ENCODE measurements around the gene VCAM1. TPM values are rescaled to one million over a fixed set of nuclear protein-coding genes. Genes with fewer than 3 reads are reported as not detected.

VCAM1 gene
- total RNA-seq, 1 experiment from 2014 or later: not detected

DNA sequence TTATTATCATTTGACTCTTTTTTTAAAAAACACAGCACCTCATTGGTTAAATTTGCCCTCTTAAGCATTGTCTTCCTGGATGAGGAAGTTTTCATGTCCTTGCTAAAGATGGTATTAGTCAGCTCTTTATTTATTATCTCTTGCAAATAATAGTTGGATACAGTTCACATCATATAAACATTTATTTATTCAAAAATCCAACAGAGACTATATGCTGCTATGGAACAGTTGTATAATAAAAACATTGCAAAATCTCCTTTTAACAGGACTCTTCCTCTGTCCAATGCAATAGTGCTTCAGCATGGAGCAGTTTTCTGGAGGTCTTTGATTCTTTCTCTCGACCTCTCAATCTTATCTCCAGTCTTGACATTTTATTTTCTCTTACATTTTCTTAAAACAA, 49.5 kb upstream of the VCAM1 start (continued):
- TF ChIP-seq, protein P1, sequence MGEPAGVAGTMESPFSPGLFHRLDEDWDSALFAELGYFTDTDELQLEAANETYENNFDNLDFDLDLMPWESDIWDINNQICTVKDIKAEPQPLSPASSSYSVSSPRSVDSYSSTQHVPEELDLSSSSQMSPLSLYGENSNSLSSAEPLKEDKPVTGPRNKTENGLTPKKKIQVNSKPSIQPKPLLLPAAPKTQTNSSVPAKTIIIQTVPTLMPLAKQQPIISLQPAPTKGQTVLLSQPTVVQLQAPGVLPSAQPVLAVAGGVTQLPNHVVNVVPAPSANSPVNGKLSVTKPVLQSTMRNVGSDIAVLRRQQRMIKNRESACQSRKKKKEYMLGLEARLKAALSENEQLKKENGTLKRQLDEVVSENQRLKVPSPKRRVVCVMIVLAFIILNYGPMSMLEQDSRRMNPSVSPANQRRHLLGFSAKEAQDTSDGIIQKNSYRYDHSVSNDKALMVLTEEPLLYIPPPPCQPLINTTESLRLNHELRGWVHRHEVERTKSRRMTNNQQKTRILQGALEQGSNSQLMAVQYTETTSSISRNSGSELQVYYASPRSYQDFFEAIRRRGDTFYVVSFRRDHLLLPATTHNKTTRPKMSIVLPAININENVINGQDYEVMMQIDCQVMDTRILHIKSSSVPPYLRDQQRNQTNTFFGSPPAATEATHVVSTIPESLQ (CRISPR knock-in tag; IDR thresholded peaks at IDR 0.05): no peak
- TF ChIP-seq, protein P2, sequence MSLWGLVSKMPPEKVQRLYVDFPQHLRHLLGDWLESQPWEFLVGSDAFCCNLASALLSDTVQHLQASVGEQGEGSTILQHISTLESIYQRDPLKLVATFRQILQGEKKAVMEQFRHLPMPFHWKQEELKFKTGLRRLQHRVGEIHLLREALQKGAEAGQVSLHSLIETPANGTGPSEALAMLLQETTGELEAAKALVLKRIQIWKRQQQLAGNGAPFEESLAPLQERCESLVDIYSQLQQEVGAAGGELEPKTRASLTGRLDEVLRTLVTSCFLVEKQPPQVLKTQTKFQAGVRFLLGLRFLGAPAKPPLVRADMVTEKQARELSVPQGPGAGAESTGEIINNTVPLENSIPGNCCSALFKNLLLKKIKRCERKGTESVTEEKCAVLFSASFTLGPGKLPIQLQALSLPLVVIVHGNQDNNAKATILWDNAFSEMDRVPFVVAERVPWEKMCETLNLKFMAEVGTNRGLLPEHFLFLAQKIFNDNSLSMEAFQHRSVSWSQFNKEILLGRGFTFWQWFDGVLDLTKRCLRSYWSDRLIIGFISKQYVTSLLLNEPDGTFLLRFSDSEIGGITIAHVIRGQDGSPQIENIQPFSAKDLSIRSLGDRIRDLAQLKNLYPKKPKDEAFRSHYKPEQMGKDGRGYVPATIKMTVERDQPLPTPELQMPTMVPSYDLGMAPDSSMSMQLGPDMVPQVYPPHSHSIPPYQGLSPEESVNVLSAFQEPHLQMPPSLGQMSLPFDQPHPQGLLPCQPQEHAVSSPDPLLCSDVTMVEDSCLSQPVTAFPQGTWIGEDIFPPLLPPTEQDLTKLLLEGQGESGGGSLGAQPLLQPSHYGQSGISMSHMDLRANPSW (CRISPR knock-in tag; conservative IDR thresholded peaks at IDR 0.05; ENCODE audit: low read depth): no peak
- no peak for TF ChIP-seq ZNF121 (CRISPR knock-in tag; IDR thresholded peaks at IDR 0.05)
- TF ChIP-seq, protein P3, sequence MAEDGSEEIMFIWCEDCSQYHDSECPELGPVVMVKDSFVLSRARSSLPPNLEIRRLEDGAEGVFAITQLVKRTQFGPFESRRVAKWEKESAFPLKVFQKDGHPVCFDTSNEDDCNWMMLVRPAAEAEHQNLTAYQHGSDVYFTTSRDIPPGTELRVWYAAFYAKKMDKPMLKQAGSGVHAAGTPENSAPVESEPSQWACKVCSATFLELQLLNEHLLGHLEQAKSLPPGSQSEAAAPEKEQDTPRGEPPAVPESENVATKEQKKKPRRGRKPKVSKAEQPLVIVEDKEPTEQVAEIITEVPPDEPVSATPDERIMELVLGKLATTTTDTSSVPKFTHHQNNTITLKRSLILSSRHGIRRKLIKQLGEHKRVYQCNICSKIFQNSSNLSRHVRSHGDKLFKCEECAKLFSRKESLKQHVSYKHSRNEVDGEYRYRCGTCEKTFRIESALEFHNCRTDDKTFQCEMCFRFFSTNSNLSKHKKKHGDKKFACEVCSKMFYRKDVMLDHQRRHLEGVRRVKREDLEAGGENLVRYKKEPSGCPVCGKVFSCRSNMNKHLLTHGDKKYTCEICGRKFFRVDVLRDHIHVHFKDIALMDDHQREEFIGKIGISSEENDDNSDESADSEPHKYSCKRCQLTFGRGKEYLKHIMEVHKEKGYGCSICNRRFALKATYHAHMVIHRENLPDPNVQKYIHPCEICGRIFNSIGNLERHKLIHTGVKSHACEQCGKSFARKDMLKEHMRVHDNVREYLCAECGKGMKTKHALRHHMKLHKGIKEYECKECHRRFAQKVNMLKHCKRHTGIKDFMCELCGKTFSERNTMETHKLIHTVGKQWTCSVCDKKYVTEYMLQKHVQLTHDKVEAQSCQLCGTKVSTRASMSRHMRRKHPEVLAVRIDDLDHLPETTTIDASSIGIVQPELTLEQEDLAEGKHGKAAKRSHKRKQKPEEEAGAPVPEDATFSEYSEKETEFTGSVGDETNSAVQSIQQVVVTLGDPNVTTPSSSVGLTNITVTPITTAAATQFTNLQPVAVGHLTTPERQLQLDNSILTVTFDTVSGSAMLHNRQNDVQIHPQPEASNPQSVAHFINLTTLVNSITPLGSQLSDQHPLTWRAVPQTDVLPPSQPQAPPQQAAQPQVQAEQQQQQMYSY (CRISPR knock-in tag; IDR thresholded peaks at IDR 0.05): no peak
- TF ChIP-seq SMAD4 (CRISPR knock-in tag; IDR thresholded peaks at IDR 0.05): no peak
- TF ChIP-seq SP1 (CRISPR knock-in tag; conservative IDR thresholded peaks at IDR 0.05): no peak

DNA sequence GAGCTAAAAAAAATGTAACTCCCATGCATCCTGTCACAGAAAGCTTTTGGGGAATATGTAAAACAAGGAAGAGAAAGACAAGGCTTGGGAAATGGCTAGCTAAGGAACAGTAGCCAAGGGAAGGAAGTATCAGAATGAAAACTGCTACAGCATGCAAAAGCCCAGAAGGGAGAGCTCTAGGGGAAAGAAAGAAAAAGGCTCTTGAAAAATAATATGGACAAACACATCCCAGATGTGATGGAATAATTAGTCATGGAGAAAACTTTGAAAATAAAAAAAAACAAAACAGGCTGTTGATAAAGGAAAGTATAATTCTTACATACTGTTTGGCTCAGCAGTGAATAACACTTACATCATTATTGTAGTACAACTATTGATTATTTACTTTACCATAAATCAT, 47.9 kb upstream of the VCAM1 start:
- H3K9me3 Mint-ChIP-seq: peaks cover 32% of the 10 kb centered on the region
- no peak overlapping the region for H3K27ac Mint-ChIP-seq
- no peak overlapping the region for H3K4me3 Mint-ChIP-seq
- ChIA-PET CTCF (no interaction called here), POLR2A (no interaction called here)
- no peaks in the 10 kb centered on the region for H3K27me3 Mint-ChIP-seq (ENCODE audit: low read depth)
- DNase-seq (ENCODE audit: low spot score) (no peak), ATAC-seq (no peak)
- TF ChIP-seq ATF1 (CRISPR knock-in tag; IDR thresholded peaks at IDR 0.05) (no peak), ZNF416 (CRISPR knock-in tag; IDR thresholded peaks at IDR 0.05) (no peak), ETV6 (CRISPR knock-in tag; IDR thresholded peaks at IDR 0.05) (no peak), NFE2L1 (CRISPR knock-in tag; IDR thresholded peaks at IDR 0.05) (no peak)
- TF ChIP-seq, protein P4, sequence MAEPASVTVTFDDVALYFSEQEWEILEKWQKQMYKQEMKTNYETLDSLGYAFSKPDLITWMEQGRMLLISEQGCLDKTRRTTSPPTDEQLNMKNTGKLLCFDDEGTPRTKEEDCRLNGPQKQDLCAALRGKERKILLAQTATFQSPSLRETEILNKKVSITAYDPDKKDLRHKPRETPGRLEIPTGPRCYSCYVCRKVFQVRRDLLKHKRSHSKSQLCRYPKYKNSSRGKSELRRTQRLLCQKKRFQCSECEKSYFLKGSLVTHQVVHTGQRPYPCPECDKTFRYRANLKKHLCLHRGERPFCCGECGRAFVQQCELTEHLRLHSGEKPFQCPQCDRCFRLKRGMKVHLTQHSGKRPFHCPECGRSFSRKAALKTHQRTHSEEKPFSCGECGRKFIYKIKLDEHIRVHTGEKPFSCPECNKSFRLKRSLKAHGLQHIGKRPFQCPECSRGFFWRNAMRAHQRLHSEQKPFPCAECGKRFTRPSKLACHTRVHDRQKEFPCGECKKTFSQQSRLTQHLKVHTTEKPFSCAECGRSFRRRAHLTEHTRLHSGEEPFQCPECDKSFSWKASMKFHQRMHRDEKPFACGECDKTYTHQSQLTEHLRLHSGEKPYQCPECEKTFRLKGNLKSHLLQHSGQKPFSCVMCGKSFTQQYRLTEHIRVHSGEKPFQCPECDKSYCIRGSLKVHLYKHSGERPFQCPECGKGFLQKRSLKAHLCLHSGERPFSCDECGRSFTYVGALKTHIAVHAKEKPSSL (CRISPR knock-in tag; conservative IDR thresholded peaks at IDR 0.05): no peak
- TF ChIP-seq, protein P5, sequence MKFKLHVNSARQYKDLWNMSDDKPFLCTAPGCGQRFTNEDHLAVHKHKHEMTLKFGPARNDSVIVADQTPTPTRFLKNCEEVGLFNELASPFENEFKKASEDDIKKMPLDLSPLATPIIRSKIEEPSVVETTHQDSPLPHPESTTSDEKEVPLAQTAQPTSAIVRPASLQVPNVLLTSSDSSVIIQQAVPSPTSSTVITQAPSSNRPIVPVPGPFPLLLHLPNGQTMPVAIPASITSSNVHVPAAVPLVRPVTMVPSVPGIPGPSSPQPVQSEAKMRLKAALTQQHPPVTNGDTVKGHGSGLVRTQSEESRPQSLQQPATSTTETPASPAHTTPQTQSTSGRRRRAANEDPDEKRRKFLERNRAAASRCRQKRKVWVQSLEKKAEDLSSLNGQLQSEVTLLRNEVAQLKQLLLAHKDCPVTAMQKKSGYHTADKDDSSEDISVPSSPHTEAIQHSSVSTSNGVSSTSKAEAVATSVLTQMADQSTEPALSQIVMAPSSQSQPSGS (CRISPR knock-in tag; IDR thresholded peaks at IDR 0.05; ENCODE audit: borderline replicate concordance, low read depth): no peak
- H3K4me1 Mint-ChIP-seq: no peaks in the 10 kb centered on the region
- peaks cover 4% of the 10 kb centered on the region for H3K36me3 Mint-ChIP-seq
